NT2/D1 (cell line): ENCODE results near the gene ELL3.
"Not testable (repeated sequence)": the region's sequence is repeated elsewhere in the genome, so short reads cannot be mapped to it uniquely, and the experiment has no call there.

ENCODE experiments used
- DNase-seq: peaks from one replicate; pipeline ENCODE4 v3.0.0-alpha.2; 2011; ENCODE audit warnings: low read depth, low spot score
- H3K27me3 ChIP-seq: 2 replicates; pipeline ENCODE4 v1.6.0; 2011; ENCODE audit warnings: mild to moderate bottlenecking; ENCODE audit not compliant: insufficient read length, insufficient read depth
- H3K36me3 ChIP-seq: 2 replicates; pipeline ENCODE4 v1.6.1; 2011; ENCODE audit warnings: mild to moderate bottlenecking, low read length, mixed read lengths; ENCODE audit not compliant: insufficient read depth, insufficient read length
- H3K4me1 ChIP-seq: 2 replicates; pipeline ENCODE4 v1.5.1; 2011; ENCODE audit not compliant: insufficient read depth, insufficient read length
- H3K4me3 ChIP-seq: 2 replicates; pipeline ENCODE4 v1.5.1; 2011; ENCODE audit warnings: low read depth; ENCODE audit not compliant: insufficient read length
- H3K9ac ChIP-seq: 2 replicates; pipeline ENCODE4 v1.6.0; 2011; ENCODE audit warnings: low read depth; ENCODE audit not compliant: insufficient read length
- H3K9me3 ChIP-seq: 2 replicates; pipeline ENCODE4 v1.5.1; 2011; ENCODE audit warnings: mild to moderate bottlenecking, low read length; ENCODE audit not compliant: insufficient read depth
- SUZ12 ChIP-seq: IDR thresholded peaks from 2 replicates; pipeline ENCODE4 v1.6.1; 2011; ENCODE audit not compliant: insufficient read length, insufficient read depth; ENCODE audit errors: extremely low read depth
- YY1 ChIP-seq: IDR thresholded peaks from 2 replicates; pipeline ENCODE4 v1.6.1; 2011; ENCODE audit not compliant: insufficient read length, insufficient read depth
- ZNF274 ChIP-seq: IDR thresholded peaks from 2 replicates; pipeline ENCODE4 v1.6.1; 2011; ENCODE audit warnings: mild to moderate bottlenecking, low read depth, low read length

The ELL3 gene

GRCh38 chr15:43735416-43735815 lies 41.4 kb downstream of the ELL3 start:
- no peak for DNase-seq
- H3K36me3 ChIP-seq = no peaks in the 10 kb centered on the region
- H3K4me1 ChIP-seq = no peaks in the 10 kb centered on the region
- H3K27me3 ChIP-seq = no peaks in the 10 kb centered on the region
- no peak overlapping the region for H3K9ac ChIP-seq
- TF ChIP-seq ZNF274 (no peak), YY1 (no peak), SUZ12 (no peak)
- H3K4me3 ChIP-seq = no peak overlapping the region
- no peaks in the 10 kb centered on the region for H3K9me3 ChIP-seq

GRCh38 chr15:43728053-43728725 lies 48.6 kb downstream of the ELL3 start:
- H3K4me1 ChIP-seq, H3K4me3 ChIP-seq, DNase-seq, H3K27me3 ChIP-seq, H3K9me3 ChIP-seq, H3K9ac ChIP-seq, H3K36me3 ChIP-seq: not testable (repeated sequence)

- H3K9ac ChIP-seq, H3K4me1 ChIP-seq, DNase-seq, H3K36me3 ChIP-seq, H3K27me3 ChIP-seq, H3K9me3 ChIP-seq, H3K4me3 ChIP-seq: not testable (repeated sequence)
These were observed 50.5 kb downstream of the ELL3 start for GRCh38 chr15:43726306-43726705.

- TF ChIP-seq YY1 = no peak
These were observed 53.6 kb downstream of the ELL3 start for GRCh38 chr15:43723151-43723550.

More at GRCh38 chr15:43723151-43723550, 53.6 kb downstream of the ELL3 start:
- no peaks in the 10 kb centered on the region for H3K4me1 ChIP-seq
- H3K4me3 ChIP-seq = no peak overlapping the region
- H3K36me3 ChIP-seq = no peaks in the 10 kb centered on the region
- no peaks in the 10 kb centered on the region for H3K27me3 ChIP-seq
- DNase-seq = no peak
- no peak overlapping the region for H3K9ac ChIP-seq
- no peaks in the 10 kb centered on the region for H3K9me3 ChIP-seq
